WTC11 (cell line): ENCODE data around the gene CENPS. TPM values are rescaled to one million over a fixed set of nuclear protein-coding genes. Genes with fewer than 3 reads are reported as not detected.

ENCODE experiments used
- ATAC-seq: fragments of 200-7000 bp; cut with Tn5 transposase; 2 replicates; pipeline ENCODE4 v1.10.0; 2021; ENCODE audit warnings: mild to moderate bottlenecking, moderate library complexity
- CTCF ChIA-PET: fragments of 300-600 bp; sonication (Branson Sonifier 250); formaldehyde crosslinking; loops from one replicate; lab custom pipeline; 2021; ENCODE audit warnings: antibody characterized with exemption; lab: Charles Lee
- POLR2A ChIA-PET: fragments of 350-600 bp; sonication (Branson Sonifier 250); formaldehyde crosslinking; loops from one replicate; lab custom pipeline; 2021; ENCODE audit warnings: antibody characterized with exemption; lab: Charles Lee
- DNase-seq: peaks from one replicate; pipeline ENCODE4 v3.0.0; 2021; ENCODE audit warnings: low spot score
- H3K27ac Mint-ChIP-seq: 2 replicates; pipeline ENCODE4 v1.8.0; 2021; ENCODE audit warnings: mixed read lengths
- H3K27me3 Mint-ChIP-seq: 2 replicates; pipeline ENCODE4 v1.8.0; 2021; ENCODE audit warnings: low read depth, mild to moderate bottlenecking, moderate library complexity, mixed read lengths
- H3K36me3 Mint-ChIP-seq: 2 replicates; pipeline ENCODE4 v1.8.0; 2021; ENCODE audit warnings: mixed read lengths
- H3K4me1 Mint-ChIP-seq: 2 replicates; pipeline ENCODE4 v1.8.0; 2022; ENCODE audit warnings: mixed read lengths
- H3K4me3 Mint-ChIP-seq: 2 replicates; pipeline ENCODE4 v1.8.0; 2021; ENCODE audit warnings: mild to moderate bottlenecking, moderate library complexity, mixed read lengths
- H3K9me3 Mint-ChIP-seq: 2 replicates; pipeline ENCODE4 v1.8.0; 2021; ENCODE audit warnings: mixed read lengths
- AFF4 ChIP-seq: sonication (generic); formaldehyde crosslinking; IDR thresholded peaks from 2 replicates; pipeline ENCODE4 v1.8.1; 2023; ENCODE audit warnings: mild to moderate bottlenecking, missing genetic modification reagents, borderline replicate concordance
- CBFB ChIP-seq: sonication (generic); formaldehyde crosslinking; IDR thresholded peaks from 2 replicates; pipeline ENCODE4 v1.8.1; 2022; ENCODE audit warnings: mild to moderate bottlenecking, low read depth, missing genetic modification reagents
- CDX4 ChIP-seq: fragments of 250-450 bp; sonication (Bioruptor Pico); IDR thresholded peaks from 2 replicates; pipeline ENCODE4 v1.9.0; 2021; ENCODE audit warnings: moderate library complexity, mild to moderate bottlenecking, inconsistent platforms, borderline replicate concordance
- FOXP1 ChIP-seq: sonication (generic); formaldehyde crosslinking; IDR thresholded peaks from 2 replicates; pipeline ENCODE4 v1.8.0; 2022; ENCODE audit warnings: missing genetic modification reagents, mild to moderate bottlenecking, moderate library complexity, borderline replicate concordance
- IRF2 ChIP-seq: sonication (generic); formaldehyde crosslinking; IDR thresholded peaks from 2 replicates; pipeline ENCODE4 v1.8.0; 2022; ENCODE audit warnings: low read depth, missing genetic modification reagents, borderline replicate concordance
- MAX ChIP-seq: sonication (generic); formaldehyde crosslinking; IDR thresholded peaks from 2 replicates; pipeline ENCODE4 v1.8.0; 2022; ENCODE audit warnings: mild to moderate bottlenecking, missing genetic modification reagents
- NFATC4 ChIP-seq: fragments of 250-450 bp; sonication (Bioruptor Pico); IDR thresholded peaks from 2 replicates; pipeline ENCODE4 v1.9.0; 2021; ENCODE audit warnings: mild to moderate bottlenecking
- PRDM15 ChIP-seq: sonication (generic); formaldehyde crosslinking; IDR thresholded peaks from 2 replicates; pipeline ENCODE4 v1.8.0; 2022; ENCODE audit warnings: missing genetic modification reagents
- PRRX2 ChIP-seq: fragments of 250-450 bp; sonication (Bioruptor Pico); IDR thresholded peaks from 2 replicates; pipeline ENCODE4 v1.8.0; 2021; ENCODE audit warnings: mild to moderate bottlenecking
- RORB ChIP-seq: fragments of 250-450 bp; sonication (Bioruptor Pico); IDR thresholded peaks from 2 replicates; pipeline ENCODE4 v1.9.0; 2021; ENCODE audit warnings: mild to moderate bottlenecking
- SMAD3 ChIP-seq: sonication (generic); formaldehyde crosslinking; IDR thresholded peaks from 2 replicates; pipeline ENCODE4 v1.8.0; 2022; ENCODE audit warnings: missing genetic modification reagents, mild to moderate bottlenecking, borderline replicate concordance
- TEAD4 ChIP-seq: sonication (generic); formaldehyde crosslinking; IDR thresholded peaks from 2 replicates; pipeline ENCODE4 v1.8.0; 2022; ENCODE audit warnings: mild to moderate bottlenecking, missing genetic modification reagents
- ZMAT4 ChIP-seq: fragments of 250-450 bp; sonication (Bioruptor Pico); IDR thresholded peaks from 2 replicates; pipeline ENCODE4 v1.9.0; 2021; ENCODE audit warnings: mild to moderate bottlenecking
- ZNF219 ChIP-seq: sonication (generic); formaldehyde crosslinking; IDR thresholded peaks from 2 replicates; pipeline ENCODE4 v1.8.0; 2023; ENCODE audit warnings: missing genetic modification reagents, mild to moderate bottlenecking, borderline replicate concordance
- ZNF396 ChIP-seq: fragments of 250-450 bp; sonication (Bioruptor Pico); IDR thresholded peaks from 2 replicates; pipeline ENCODE4 v1.8.0; 2021; ENCODE audit warnings: mild to moderate bottlenecking, moderate library complexity, borderline replicate concordance
- ZNF671 ChIP-seq: fragments of 250-450 bp; sonication (Bioruptor Pico); IDR thresholded peaks from 2 replicates; pipeline ENCODE4 v1.8.0; 2021; ENCODE audit warnings: mild to moderate bottlenecking
- total RNA-seq: library from RNA; stranded (reverse); gene quantifications from 3 replicates; pipeline ENCODE4 v1.2.3, GENCODE V29; 2021
- TF ChIP-seq, protein P1 (sequence below): fragments of 250-450 bp; sonication (Bioruptor Pico); IDR thresholded peaks from 2 replicates; pipeline ENCODE4 v1.9.0; 2021; ENCODE audit warnings: mild to moderate bottlenecking, borderline replicate concordance
- TF ChIP-seq, protein P2 (sequence below): sonication (generic); formaldehyde crosslinking; IDR thresholded peaks from 2 replicates; pipeline ENCODE4 v1.8.0; 2022; ENCODE audit warnings: mild to moderate bottlenecking, missing genetic modification reagents
- TF ChIP-seq, protein P3 (sequence below): fragments of 200-600 bp; IDR thresholded peaks from 2 replicates; pipeline ENCODE4 v1.8.0; 2022; ENCODE audit warnings: antibody characterized with exemption
- TF ChIP-seq, protein P4 (sequence below): fragments of 250-450 bp; sonication (Bioruptor Pico); IDR thresholded peaks from 2 replicates; pipeline ENCODE4 v2.1.2; 2022; ENCODE audit warnings: mild to moderate bottlenecking, moderate library complexity

CENPS gene
- total RNA-seq, 1 experiment from 2014 or later, result 13.8 TPM

GRCh38 chr1:10398278-10398733 lies 31.9 kb upstream of the CENPS start:
- Mint-ChIP-seq H3K9me3 (peaks cover 13% of the 10 kb centered on the region), H3K36me3 (peaks cover 36% of the 10 kb centered on the region), H3K4me1 (peaks cover 12% of the 10 kb centered on the region), H3K27me3 (no peaks in the 10 kb centered on the region; the same call in 1 of the 2 replicates), H3K4me3 (peak overlapping the region; percentile 96), H3K27ac (peak overlapping the region; percentile 91)
- ATAC-seq (peak; percentile 66), DNase-seq (no peak)
- ChIA-PET POLR2A (interaction anchor here (0.7 kb wide), 1 partner anchor 32 kb away, joined by 8 read pairs; the partner anchor contains the start of gene CENPS), CTCF (interaction anchor here (1.0 to 2.7 kb wide), 4 partner anchors 8 to 32 kb away, joined by 4 to 15 read pairs (median 9); partner anchors contain the start of gene CENPS)
- TF ChIP-seq ZNF219 (CRISPR knock-in tag), result peak; percentile 77; the same call in 1 of the 2 replicates
- TF ChIP-seq PRRX2, result no peak
- 0 out of 2 replicates have a peak, but pooled peaks have one; percentile 21 for TF ChIP-seq SMAD3 (CRISPR knock-in tag)
- TF ChIP-seq MAX (CRISPR knock-in tag), result no peak
- TF ChIP-seq, protein P1, sequence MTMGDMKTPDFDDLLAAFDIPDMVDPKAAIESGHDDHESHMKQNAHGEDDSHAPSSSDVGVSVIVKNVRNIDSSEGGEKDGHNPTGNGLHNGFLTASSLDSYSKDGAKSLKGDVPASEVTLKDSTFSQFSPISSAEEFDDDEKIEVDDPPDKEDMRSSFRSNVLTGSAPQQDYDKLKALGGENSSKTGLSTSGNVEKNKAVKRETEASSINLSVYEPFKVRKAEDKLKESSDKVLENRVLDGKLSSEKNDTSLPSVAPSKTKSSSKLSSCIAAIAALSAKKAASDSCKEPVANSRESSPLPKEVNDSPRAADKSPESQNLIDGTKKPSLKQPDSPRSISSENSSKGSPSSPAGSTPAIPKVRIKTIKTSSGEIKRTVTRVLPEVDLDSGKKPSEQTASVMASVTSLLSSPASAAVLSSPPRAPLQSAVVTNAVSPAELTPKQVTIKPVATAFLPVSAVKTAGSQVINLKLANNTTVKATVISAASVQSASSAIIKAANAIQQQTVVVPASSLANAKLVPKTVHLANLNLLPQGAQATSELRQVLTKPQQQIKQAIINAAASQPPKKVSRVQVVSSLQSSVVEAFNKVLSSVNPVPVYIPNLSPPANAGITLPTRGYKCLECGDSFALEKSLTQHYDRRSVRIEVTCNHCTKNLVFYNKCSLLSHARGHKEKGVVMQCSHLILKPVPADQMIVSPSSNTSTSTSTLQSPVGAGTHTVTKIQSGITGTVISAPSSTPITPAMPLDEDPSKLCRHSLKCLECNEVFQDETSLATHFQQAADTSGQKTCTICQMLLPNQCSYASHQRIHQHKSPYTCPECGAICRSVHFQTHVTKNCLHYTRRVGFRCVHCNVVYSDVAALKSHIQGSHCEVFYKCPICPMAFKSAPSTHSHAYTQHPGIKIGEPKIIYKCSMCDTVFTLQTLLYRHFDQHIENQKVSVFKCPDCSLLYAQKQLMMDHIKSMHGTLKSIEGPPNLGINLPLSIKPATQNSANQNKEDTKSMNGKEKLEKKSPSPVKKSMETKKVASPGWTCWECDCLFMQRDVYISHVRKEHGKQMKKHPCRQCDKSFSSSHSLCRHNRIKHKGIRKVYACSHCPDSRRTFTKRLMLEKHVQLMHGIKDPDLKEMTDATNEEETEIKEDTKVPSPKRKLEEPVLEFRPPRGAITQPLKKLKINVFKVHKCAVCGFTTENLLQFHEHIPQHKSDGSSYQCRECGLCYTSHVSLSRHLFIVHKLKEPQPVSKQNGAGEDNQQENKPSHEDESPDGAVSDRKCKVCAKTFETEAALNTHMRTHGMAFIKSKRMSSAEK (CRISPR knock-in tag), result no peak
- TF ChIP-seq IRF2 (CRISPR knock-in tag), result no peak
- no peak for TF ChIP-seq ZNF396 (CRISPR knock-in tag)
- TF ChIP-seq, protein P2, sequence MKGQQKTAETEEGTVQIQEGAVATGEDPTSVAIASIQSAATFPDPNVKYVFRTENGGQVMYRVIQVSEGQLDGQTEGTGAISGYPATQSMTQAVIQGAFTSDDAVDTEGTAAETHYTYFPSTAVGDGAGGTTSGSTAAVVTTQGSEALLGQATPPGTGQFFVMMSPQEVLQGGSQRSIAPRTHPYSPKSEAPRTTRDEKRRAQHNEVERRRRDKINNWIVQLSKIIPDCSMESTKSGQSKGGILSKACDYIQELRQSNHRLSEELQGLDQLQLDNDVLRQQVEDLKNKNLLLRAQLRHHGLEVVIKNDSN (CRISPR knock-in tag), result no peak
- TF ChIP-seq AFF4 (CRISPR knock-in tag), result 0 out of 2 replicates have a peak, but pooled peaks have one; percentile 25
- TF ChIP-seq CDX4, result no peak
- TF ChIP-seq ZNF671 (CRISPR knock-in tag), result no peak
- no peak for TF ChIP-seq TEAD4 (CRISPR knock-in tag)
- TF ChIP-seq CBFB (CRISPR knock-in tag), result no peak
- TF ChIP-seq, protein P3, sequence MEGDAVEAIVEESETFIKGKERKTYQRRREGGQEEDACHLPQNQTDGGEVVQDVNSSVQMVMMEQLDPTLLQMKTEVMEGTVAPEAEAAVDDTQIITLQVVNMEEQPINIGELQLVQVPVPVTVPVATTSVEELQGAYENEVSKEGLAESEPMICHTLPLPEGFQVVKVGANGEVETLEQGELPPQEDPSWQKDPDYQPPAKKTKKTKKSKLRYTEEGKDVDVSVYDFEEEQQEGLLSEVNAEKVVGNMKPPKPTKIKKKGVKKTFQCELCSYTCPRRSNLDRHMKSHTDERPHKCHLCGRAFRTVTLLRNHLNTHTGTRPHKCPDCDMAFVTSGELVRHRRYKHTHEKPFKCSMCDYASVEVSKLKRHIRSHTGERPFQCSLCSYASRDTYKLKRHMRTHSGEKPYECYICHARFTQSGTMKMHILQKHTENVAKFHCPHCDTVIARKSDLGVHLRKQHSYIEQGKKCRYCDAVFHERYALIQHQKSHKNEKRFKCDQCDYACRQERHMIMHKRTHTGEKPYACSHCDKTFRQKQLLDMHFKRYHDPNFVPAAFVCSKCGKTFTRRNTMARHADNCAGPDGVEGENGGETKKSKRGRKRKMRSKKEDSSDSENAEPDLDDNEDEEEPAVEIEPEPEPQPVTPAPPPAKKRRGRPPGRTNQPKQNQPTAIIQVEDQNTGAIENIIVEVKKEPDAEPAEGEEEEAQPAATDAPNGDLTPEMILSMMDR, result no peak
- no peak for TF ChIP-seq NFATC4 (CRISPR knock-in tag)
- no peak for TF ChIP-seq PRDM15 (CRISPR knock-in tag)
- TF ChIP-seq FOXP1, result no peak
- TF ChIP-seq, protein P4, sequence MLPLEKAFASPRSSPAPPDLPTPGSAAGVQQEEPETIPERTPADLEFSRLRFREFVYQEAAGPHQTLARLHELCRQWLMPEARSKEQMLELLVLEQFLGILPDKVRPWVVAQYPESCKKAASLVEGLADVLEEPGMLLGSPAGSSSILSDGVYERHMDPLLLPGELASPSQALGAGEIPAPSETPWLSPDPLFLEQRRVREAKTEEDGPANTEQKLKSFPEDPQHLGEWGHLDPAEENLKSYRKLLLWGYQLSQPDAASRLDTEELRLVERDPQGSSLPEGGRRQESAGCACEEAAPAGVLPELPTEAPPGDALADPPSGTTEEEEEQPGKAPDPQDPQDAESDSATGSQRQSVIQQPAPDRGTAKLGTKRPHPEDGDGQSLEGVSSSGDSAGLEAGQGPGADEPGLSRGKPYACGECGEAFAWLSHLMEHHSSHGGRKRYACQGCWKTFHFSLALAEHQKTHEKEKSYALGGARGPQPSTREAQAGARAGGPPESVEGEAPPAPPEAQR (CRISPR knock-in tag), result no peak
- no peak for TF ChIP-seq ZMAT4 (CRISPR knock-in tag)
- TF ChIP-seq RORB, result no peak
